ENCODE measurements around the gene CCDC3. TPM values are rescaled to one million over a fixed set of nuclear protein-coding genes. Genes with fewer than 3 reads are reported as not detected.

Gene CCDC3
- polyA plus RNA-seq, 1 of the 3 experiments (the other 2 are of a cell fraction), result 0.02 TPM

- Histone ChIP-seq H3K4me3 (ENCODE audit: low read depth in 2 of 2, low read length in 1 of 2) (no peak overlapping the region), H3K9me2 (no peaks in the 10 kb centered on the region), H3K9me3 (no peaks in the 10 kb centered on the region), H3K9ac (no peak overlapping the region), H3F3A (replicated peaks; ENCODE audit: insufficient read depth) (no peaks in the 10 kb centered on the region), H3K4me2 (no peak overlapping the region), H2AFZ (ENCODE audit: low read depth) (no peak overlapping the region), H3K27ac (ENCODE audit: low read depth in 2 of 2, low read length in 1 of 2) (no peak overlapping the region), H3K27me3 (ENCODE audit: insufficient read depth) (no peaks in the 10 kb centered on the region), H3K4me1 (ENCODE audit: control insufficient read depth in 1 of 2, insufficient read depth in 2 of 2, low read depth in 1 of 2, low read length in 1 of 2) (peaks cover 0 to 6% of the 10 kb centered on the region in 2 experiments; a peak in 1 of 4 replicates), H4K20me1 (ENCODE audit: insufficient read depth) (no peaks in the 10 kb centered on the region), H3K79me2 (ENCODE audit: insufficient read depth) (no peaks in the 10 kb centered on the region), H3K36me3 (replicated peaks in 1 of 2; ENCODE audit: control insufficient read depth in 1 of 2, insufficient read depth in 2 of 2, low read length in 1 of 2) (no peaks in the 10 kb centered on the region)
- ChIA-PET POLR2A (interaction anchor here (0.6 kb wide), 1 partner anchor 163 kb away, joined by 3 read pairs; no protein-coding TSS in a partner anchor), CTCF (interaction anchor here (0.6 to 1.2 kb wide), 3 partner anchors 26 to 322 kb away, joined by 3 to 4 read pairs (median 4); no protein-coding TSS in a partner anchor)
- 41% methylated on average over 5 of the region's 5 CpGs for WGBS (ENCODE audit: low lambda C conversion rate)
- DNase-seq, result no peak
- TF ChIP-seq JUND (IDR thresholded peaks at IDR 0.05) (no peak), TAF1 (IDR thresholded peaks at IDR 0.05; ENCODE audit: borderline replicate concordance, low read depth, low read length) (no peak), RXRA (IDR thresholded peaks at IDR 0.05; ENCODE audit: borderline replicate concordance, low read depth) (no peak), YY1 (IDR thresholded peaks at IDR 0.05; ENCODE audit: low read depth) (no peak)
Measured at GRCh38 chr10:12876266-12876665, 125.2 kb downstream of the CCDC3 start.

DNA sequence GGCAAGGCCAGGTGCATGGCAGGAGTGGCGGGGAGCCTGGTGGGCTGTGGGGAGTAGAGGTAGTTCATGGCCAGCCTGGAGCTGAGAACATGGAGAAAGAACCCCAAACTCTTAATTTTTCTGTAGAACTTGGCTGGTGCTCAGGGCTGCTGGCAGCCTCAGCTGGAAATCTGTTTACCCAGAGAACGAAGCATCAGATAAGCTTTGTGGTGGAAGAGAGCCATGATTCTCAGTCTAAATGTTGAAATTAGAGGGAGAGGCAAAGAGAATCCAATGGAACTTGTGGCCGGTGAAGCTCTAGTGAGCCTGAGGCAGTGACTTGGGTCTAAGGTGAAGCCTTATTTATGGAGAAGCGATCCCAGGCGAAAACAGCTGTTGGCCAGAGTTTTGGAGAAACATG lies 126.4 kb downstream of the CCDC3 start:
- Histone ChIP-seq H3K36me3 (replicated peaks in 1 of 2; ENCODE audit: control insufficient read depth in 1 of 2, insufficient read depth in 2 of 2, low read length in 1 of 2) (no peaks in the 10 kb centered on the region), H3K9ac (no peak overlapping the region), H3K79me2 (ENCODE audit: insufficient read depth) (no peaks in the 10 kb centered on the region), H3K4me1 (ENCODE audit: control insufficient read depth in 1 of 2, insufficient read depth in 2 of 2, low read depth in 1 of 2, low read length in 1 of 2) (peaks cover 0 to 6% of the 10 kb centered on the region in 2 experiments; a peak in 1 of 4 replicates), H2AFZ (ENCODE audit: low read depth) (no peak overlapping the region), H3K9me3 (no peaks in the 10 kb centered on the region), H3F3A (replicated peaks; ENCODE audit: insufficient read depth) (no peaks in the 10 kb centered on the region), H4K20me1 (ENCODE audit: insufficient read depth) (no peaks in the 10 kb centered on the region), H3K4me3 (ENCODE audit: low read depth in 2 of 2, low read length in 1 of 2) (no peak overlapping the region), H3K27me3 (ENCODE audit: insufficient read depth) (no peaks in the 10 kb centered on the region), H3K27ac (ENCODE audit: low read depth in 2 of 2, low read length in 1 of 2) (no peak overlapping the region), H3K4me2 (no peak overlapping the region), H3K9me2 (no peaks in the 10 kb centered on the region)
- POLR2A ChIA-PET, result no interaction called here
- CTCF ChIA-PET, result interaction anchor here (0.9 to 1.1 kb wide), 2 partner anchors 13 to 163 kb away, joined by 3 to 4 read pairs; no protein-coding TSS in a partner anchor
- TF ChIP-seq YY1 (IDR thresholded peaks at IDR 0.05; ENCODE audit: low read depth) (no peak), ZBTB33 (IDR thresholded peaks at IDR 0.05; ENCODE audit: borderline replicate concordance, low read depth) (no peak), FOSL2 (IDR thresholded peaks at IDR 0.05; ENCODE audit: borderline replicate concordance, low read depth) (no peak), FOXJ3 (CRISPR knock-in tag; IDR thresholded peaks at IDR 0.05) (no peak)
- TF ChIP-seq, protein P1, sequence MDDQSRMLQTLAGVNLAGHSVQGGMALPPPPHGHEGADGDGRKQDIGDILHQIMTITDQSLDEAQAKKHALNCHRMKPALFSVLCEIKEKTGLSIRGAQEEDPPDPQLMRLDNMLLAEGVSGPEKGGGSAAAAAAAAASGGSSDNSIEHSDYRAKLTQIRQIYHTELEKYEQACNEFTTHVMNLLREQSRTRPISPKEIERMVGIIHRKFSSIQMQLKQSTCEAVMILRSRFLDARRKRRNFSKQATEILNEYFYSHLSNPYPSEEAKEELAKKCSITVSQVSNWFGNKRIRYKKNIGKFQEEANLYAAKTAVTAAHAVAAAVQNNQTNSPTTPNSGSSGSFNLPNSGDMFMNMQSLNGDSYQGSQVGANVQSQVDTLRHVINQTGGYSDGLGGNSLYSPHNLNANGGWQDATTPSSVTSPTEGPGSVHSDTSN (IDR thresholded peaks at IDR 0.05), result no peak
- DNase-seq, result no peak
- WGBS (ENCODE audit: low lambda C conversion rate), result 53% methylated on average over 5 of the region's 5 CpGs

- no peak overlapping the region for H3K27ac ChIP-seq (ENCODE audit: low read depth in 2 of 2, low read length in 1 of 2)
- ChIA-PET CTCF (interaction anchor here (0.9 kb wide), 1 partner anchor 14 kb away, joined by 3 read pairs; no protein-coding TSS in a partner anchor), POLR2A (no interaction called here)
- H3K9me3 ChIP-seq, result no peaks in the 10 kb centered on the region
- no peaks in the 10 kb centered on the region for H3K9me2 ChIP-seq
- H4K20me1 ChIP-seq (ENCODE audit: insufficient read depth), result no peaks in the 10 kb centered on the region
- no peak for DNase-seq
- TF ChIP-seq GATA2 (CRISPR knock-in tag; IDR thresholded peaks at IDR 0.05) (no peak), TAF1 (IDR thresholded peaks at IDR 0.05; ENCODE audit: borderline replicate concordance, low read depth, low read length) (no peak), GABPA (IDR thresholded peaks at IDR 0.05; ENCODE audit: low read depth) (no peak)
- no peaks in the 10 kb centered on the region for H3K79me2 ChIP-seq (ENCODE audit: insufficient read depth)
- H3K36me3 ChIP-seq (replicated peaks in 1 of 2; ENCODE audit: control insufficient read depth in 1 of 2, insufficient read depth in 2 of 2, low read length in 1 of 2), result no peaks in the 10 kb centered on the region
- H3F3A ChIP-seq (replicated peaks; ENCODE audit: insufficient read depth), result no peaks in the 10 kb centered on the region
- H3K27me3 ChIP-seq (ENCODE audit: insufficient read depth), result no peaks in the 10 kb centered on the region
- H3K4me2 ChIP-seq, result no peak overlapping the region
- 73% methylated on average over 6 of the region's 6 CpGs for WGBS (ENCODE audit: low lambda C conversion rate)
- H3K4me3 ChIP-seq (ENCODE audit: low read depth in 2 of 2, low read length in 1 of 2), result no peak overlapping the region
- no peak overlapping the region for H3K9ac ChIP-seq
- H2AFZ ChIP-seq (ENCODE audit: low read depth), result no peak overlapping the region
- H3K4me1 ChIP-seq (ENCODE audit: control insufficient read depth in 1 of 2, insufficient read depth in 2 of 2, low read depth in 1 of 2, low read length in 1 of 2), result peaks cover 0 to 6% of the 10 kb centered on the region in 2 experiments; a peak in 1 of 4 replicates
Measured at GRCh38 chr10:12874501-12874900, 127.0 kb downstream of the CCDC3 start.

Measured in SK-N-SH (cell line).